HG02610 (cell line): ENCODE results near the gene PTPRK.

Source experiments
- ATAC-seq: cut with Tn5 transposase; IDR thresholded peaks from one replicate; pipeline ENCODE4 v1.9.1; 2021; ENCODE audit warnings: mild to moderate bottlenecking, moderate library complexity; ENCODE audit not compliant: unreplicated experiment

PTPRK gene

DNA sequence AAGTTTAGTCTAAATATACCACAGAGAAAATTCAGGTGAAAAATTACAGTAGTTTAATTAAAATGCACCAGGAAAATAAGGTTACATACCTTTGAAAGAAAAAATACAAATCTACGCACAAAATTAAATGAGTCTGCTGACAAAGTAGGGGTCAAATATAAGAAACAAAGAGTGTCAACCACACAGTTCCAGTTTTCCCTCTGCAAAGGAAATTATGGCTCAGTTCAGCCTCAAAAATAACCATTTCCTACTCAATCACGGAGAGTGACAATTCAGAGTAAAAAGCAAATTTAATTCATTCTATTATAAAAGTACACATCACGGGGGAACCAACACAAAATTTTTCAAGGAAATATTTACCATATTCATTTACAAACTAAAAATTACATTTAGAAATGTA, 124.8 kb downstream of the PTPRK start:
- no peak for ATAC-seq

DNA sequence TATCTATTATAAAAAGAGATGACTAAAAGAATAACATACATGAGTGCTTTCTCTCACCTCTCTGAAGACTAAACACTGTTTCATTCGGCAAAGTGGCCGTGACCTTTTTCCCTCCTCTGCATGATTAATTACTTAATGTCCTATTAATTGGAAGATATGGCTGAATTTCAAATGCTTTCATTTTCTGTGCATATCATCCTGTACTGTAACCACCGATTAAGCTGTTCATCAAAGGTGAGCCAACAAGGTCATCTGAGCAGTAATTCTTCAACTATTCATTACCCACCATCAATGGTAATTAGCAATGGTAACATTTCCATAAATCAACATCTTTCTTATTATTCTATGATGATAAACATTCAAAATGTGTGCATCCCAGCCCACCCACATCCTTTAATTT, 125.2 kb downstream of the PTPRK start:
- ATAC-seq = no peak

GRCh38 chr6:128394167-128394566, 126.2 kb downstream of the PTPRK start:
- ATAC-seq = no peak

- ATAC-seq = no peak
Measured at GRCh38 chr6:128389820-128390534, 130.4 kb downstream of the PTPRK start.

- no peak for ATAC-seq
Measured at GRCh38 chr6:128388380-128388779, 132.0 kb downstream of the PTPRK start.

GRCh38 chr6:128380891-128381290, 139.5 kb downstream of the PTPRK start:
- ATAC-seq = no peak

DNA sequence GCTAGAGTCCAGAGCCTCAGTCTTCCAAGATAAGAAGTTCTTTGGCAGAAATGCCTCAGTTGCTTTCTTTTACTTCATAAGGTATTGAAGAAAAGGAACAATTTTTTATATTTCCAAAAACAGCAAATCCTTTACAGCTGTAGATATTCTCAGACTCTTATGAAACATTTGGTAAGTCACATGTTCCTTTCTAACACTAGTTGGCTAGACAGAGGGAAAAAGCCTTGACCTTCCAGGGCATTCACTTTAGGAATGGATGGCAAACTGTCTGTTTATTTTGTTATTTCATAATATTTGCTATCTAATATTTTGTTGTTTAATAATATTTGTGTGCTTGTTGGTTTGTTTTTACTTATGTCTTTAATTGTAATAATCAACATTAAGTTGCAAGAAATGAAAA, 140.8 kb downstream of the PTPRK start:
- no peak for ATAC-seq

DNA sequence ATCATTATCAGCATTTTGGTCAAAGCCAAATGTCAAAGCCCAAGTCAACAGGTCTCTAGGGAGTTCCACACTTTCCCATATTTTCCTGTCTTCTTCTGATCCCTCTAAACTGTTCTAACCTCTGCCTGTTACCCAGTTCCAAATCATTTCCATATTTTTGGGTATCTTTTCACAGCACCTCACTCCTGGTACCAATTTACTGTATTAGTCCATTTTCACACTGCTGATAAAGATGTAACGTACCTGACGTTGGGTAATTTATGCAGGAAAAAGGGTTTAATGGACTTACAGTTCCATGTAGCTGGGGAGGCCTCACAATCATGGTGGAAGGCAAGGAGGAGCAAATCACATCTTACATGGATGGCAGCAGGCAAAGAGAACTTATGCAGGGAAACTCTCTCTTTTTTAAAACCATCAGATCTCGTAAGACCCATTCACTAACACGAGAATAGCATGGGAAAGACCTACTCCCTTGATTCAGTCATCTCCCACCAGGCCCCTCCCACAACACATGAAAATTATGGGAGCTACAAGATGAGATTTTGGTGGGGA, 143.4 kb downstream of the PTPRK start:
- no peak for ATAC-seq

- ATAC-seq = no peak
Measured at GRCh38 chr6:128371136-128371535, 149.3 kb downstream of the PTPRK start.

DNA sequence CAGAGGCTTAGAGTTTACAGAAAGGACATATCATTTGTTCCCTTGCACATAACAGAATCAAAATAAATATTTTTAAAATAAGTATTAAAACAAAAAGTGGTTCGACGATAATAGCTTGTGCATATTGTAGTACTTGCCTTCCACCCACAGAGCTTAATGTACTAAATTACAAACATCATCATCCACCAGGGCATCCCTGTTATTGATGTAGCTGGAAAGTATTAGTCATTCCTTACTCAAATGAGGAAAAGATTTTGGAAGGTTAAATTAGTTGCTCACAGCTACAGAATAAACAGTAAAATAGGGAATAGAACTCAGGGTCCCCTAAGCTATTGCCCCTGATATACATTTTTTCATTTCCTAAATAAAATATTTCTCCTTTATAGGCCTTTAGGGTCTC, 150.3 kb downstream of the PTPRK start:
- no peak for ATAC-seq

GRCh38 chr6:128368213-128368944, 152.0 kb downstream of the PTPRK start:
- no peak for ATAC-seq

DNA sequence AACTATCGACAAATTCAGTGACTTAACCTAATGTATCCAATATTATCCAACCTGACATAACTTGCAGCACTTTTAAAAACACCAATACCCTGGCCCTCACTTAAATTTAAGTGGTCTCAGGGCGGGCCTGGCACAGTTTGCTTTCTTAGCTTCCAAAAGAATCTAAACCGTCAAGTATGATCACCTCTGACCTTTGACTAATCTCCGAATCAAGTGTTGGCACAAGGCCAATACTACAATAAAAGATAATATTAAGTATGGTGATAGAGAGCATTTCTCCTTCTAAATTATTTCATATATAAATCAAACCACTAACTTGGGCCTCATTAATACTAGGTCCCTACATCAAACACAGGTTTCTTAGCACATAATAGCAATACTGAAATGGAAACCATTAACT, 153.0 kb downstream of the PTPRK start:
- no peak for ATAC-seq

DNA sequence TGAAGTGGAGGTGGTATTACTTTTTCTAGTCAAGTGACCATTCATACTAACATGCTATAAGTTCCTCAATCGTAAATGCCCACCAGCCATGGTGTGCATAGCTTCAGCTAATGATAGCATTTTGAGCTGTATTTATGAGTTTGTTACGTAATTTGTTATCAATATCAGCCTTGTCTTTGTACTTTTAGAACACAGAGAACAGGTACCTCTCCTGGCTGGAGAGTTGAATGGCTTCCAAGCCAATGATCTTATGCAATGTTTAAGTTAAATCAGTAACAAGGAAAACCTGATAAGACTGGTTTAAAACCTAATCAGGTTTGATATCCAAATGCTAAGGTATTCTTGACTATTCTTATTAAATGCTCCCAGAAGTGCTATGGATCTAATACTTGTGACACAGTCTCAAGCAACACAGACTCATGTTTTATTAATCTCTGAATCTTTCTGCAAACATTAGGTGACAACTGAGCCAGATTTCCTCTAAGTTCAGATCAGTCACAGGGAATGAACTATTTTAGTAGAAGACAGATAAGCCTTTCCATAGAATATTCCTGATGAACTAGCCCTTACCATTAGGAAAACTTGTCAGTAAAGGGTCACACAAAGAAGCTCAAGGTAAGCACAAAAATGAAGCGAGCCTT, 154.8 kb downstream of the PTPRK start:
- no peak for ATAC-seq

DNA sequence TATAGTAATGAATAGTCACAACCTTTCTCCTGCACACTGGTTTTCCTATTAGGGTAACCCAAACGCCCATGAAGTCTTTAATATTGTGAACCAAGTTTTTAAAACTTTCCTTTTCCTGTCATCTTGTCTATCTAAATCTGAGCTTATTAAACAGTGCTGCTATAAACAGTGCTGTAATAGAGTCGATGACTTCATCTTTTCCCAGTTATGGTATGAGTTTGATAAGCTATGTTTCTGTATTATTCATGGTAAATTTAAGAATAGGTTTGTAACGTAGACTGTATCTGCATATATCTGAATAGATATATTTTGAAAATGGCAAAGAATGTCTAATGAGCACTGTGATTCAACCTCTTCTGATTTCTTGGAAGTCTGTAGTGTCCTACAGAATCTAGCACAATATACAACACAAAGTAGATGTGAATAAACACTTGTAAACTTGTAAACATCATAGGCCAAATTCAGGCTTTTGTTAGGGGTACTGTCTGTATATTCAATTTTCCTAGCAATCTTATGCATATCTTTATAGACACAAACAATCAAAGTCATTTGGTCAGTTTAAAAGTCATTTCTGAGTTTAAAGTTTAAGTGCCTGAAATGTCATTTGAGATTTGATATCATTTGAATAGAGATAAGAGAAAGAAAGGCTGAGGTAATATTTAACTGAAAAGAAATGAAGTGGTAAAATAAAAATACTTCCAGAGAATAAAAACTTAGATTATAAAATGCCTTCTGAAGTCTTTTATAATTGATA, 155.5 kb downstream of the PTPRK start:
- ATAC-seq = no peak

GRCh38 chr6:128363020-128363813, 157.2 kb downstream of the PTPRK start:
- ATAC-seq = no peak

GRCh38 chr6:128361378-128361777, 159.0 kb downstream of the PTPRK start:
- ATAC-seq = no peak

DNA sequence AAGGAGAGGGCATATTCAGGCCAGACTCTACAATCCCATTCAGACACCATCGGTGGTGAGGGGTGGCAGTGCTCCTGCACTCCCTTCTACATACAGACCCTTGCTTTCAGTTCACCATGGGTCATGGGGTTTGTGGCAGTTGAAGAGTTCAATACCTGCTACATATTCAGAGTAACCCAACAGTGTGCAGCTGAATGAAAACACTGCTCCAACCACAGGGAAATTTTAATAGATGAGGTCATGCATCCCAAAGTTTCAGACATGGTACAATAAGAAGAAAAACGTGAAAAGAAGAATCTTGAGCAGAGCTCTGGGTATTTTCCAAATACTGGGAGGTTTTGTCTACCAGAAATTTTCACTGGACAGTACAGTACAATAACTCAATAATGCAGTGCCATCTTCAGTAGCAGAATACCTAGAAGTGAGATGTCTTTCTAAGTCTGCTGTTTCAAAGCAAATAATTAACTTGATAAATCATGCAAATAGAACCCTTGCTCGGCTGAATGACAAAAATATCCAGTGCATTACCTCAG, 162.1 kb downstream of the PTPRK start:
- no peak for ATAC-seq

DNA sequence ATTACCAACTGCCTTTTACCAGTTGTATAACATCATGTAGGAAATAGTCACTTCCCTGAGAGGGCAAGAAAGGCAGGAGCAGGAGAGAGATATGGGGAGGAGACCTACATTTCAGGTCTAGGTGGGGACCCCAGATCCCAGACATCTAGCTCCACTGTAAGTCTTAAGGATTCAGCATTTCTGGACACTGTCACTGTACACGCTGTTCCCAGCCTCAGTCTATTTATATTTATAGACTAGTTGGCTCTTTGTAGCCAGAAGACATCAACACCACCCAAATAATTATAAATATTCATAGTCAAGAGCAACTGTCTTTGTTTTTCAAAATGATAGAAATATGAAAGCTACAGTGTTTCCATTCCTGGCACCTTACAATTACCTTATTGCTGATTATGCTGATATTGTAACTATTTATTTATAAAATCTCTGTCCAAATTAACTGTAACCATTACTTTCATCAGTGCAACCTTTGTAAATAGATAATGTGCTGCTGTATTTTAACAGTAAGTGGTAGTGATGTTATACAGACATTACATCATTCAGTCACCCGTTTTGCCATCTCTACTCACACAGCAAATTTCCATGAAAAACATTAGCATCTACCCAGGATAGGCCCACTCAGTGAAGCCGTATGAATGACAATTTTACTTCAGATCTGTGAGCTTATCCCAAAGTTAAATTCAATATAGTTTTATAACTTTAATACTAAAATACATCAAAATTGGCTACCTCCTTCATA, 162.8 kb downstream of the PTPRK start:
- no peak for ATAC-seq

DNA sequence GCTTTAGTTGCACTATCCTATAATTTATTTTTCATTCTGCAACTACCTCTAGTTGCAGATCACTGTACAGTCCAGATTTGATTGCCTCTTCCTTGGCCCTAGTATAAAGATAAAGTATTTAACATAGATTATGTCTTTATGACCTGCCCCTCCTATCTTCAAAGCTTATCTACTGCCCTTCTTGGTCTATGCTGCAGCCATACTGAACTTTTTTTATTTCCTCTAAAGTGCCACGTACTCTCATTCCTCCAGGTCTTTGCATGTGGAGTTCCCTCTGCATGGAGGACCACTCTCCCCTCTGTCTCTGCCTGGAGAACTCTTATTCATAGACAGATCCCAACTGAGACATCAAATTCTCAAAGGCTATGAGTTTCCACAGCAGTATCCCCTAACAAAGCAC, 168.0 kb downstream of the PTPRK start:
- no peak for ATAC-seq

- ATAC-seq = no peak
Measured at GRCh38 chr6:128351255-128351514, 169.2 kb downstream of the PTPRK start.
